Measurements from ENCODE around the gene CARMIL3. TPM values are rescaled to one million over a fixed set of nuclear protein-coding genes. Genes with fewer than 3 reads are reported as not detected.
"Not testable (repeated sequence)": the region's sequence is repeated elsewhere in the genome, so short reads cannot be mapped to it uniquely, and the experiment has no call there.

The CARMIL3 gene
- total RNA-seq, 1 experiment from 2014 or later, result 0.33 TPM

GRCh38 chr14:24100982-24101494 lies 49.2 kb downstream of the CARMIL3 start:
- no peaks in the 10 kb centered on the region for H3K4me1 Mint-ChIP-seq (ENCODE audit: low read depth, unreplicated experiment)
- H3K9me3 Mint-ChIP-seq (ENCODE audit: low read depth, unreplicated experiment), result no peaks in the 10 kb centered on the region
- H3K27ac Mint-ChIP-seq (ENCODE audit: unreplicated experiment), result no peak overlapping the region
- peaks cover 53% of the 10 kb centered on the region for H3K36me3 Mint-ChIP-seq (ENCODE audit: insufficient read depth, unreplicated experiment)
- no peak for DNase-seq
- CTCF ChIA-PET, result no interaction called here
- H3K4me3 Mint-ChIP-seq (ENCODE audit: low read depth, unreplicated experiment), result no peak overlapping the region
- H3K27me3 Mint-ChIP-seq (ENCODE audit: unreplicated experiment), result no peaks in the 10 kb centered on the region
- TF ChIP-seq, protein P1, sequence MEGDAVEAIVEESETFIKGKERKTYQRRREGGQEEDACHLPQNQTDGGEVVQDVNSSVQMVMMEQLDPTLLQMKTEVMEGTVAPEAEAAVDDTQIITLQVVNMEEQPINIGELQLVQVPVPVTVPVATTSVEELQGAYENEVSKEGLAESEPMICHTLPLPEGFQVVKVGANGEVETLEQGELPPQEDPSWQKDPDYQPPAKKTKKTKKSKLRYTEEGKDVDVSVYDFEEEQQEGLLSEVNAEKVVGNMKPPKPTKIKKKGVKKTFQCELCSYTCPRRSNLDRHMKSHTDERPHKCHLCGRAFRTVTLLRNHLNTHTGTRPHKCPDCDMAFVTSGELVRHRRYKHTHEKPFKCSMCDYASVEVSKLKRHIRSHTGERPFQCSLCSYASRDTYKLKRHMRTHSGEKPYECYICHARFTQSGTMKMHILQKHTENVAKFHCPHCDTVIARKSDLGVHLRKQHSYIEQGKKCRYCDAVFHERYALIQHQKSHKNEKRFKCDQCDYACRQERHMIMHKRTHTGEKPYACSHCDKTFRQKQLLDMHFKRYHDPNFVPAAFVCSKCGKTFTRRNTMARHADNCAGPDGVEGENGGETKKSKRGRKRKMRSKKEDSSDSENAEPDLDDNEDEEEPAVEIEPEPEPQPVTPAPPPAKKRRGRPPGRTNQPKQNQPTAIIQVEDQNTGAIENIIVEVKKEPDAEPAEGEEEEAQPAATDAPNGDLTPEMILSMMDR (IDR thresholded peaks at IDR 0.05; ENCODE audit: unreplicated experiment), result no peak
- intact Hi-C loops (cut with micrococcal nuclease; ENCODE audit: unreplicated experiment), result no loop called here
- no TSS peak for BruUV-seq (replicated peaks)

DNA sequence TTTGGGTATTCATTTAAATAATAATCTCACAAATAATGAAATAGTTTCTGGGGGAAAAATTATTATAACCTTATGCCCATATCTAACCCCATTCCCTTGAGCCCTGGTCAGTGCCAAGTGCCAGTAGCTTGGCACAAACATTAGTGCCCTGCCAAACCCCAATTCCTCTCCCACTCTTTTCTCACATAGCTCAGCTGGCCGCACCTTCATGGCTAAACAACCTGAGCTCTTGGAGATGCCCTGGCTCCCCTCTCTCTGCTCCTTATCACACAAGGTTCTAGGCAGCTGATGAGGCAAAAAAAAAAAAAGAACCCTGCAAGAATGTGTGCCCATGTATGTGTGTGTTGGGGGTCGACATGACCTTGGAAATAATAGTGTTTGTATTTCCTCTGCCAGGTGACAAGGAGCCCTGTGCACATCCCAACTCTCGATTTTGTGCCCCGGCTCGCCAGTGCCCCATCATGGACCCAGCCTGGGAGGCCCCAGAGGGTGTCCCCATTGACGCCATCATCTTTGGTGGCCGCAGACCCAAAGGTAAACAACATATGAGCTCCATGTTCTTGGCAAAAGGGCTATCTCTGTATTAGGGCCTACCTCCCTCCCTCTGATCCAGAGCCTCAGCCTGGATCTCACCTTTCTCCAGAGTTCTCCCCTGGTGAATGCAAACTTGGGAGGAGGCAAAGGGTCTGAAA lies 50.7 kb downstream of the CARMIL3 start:
- TF ChIP-seq, protein P1 (IDR thresholded peaks at IDR 0.05; ENCODE audit: unreplicated experiment), result no peak
- intact Hi-C loops (cut with micrococcal nuclease; ENCODE audit: unreplicated experiment), result no loop called here
- H3K4me1 Mint-ChIP-seq (ENCODE audit: low read depth, unreplicated experiment), result no peaks in the 10 kb centered on the region
- BruUV-seq (replicated peaks), result no TSS peak
- H3K27me3 Mint-ChIP-seq (ENCODE audit: unreplicated experiment), result no peaks in the 10 kb centered on the region
- no peak overlapping the region for H3K4me3 Mint-ChIP-seq (ENCODE audit: low read depth, unreplicated experiment)
- H3K9me3 Mint-ChIP-seq (ENCODE audit: low read depth, unreplicated experiment), result no peaks in the 10 kb centered on the region
- peaks cover 52% of the 10 kb centered on the region for H3K36me3 Mint-ChIP-seq (ENCODE audit: insufficient read depth, unreplicated experiment)
- CTCF ChIA-PET, result interaction anchor here (1.7 kb wide), 1 partner anchor 9 kb away, joined by 4 read pairs; the partner anchor contains the start of gene PCK2
- H3K27ac Mint-ChIP-seq (ENCODE audit: unreplicated experiment), result no peak overlapping the region
- DNase-seq, result no peak

- no peak for DNase-seq
- TF ChIP-seq, protein P1 (IDR thresholded peaks at IDR 0.05; ENCODE audit: unreplicated experiment), result no peak
- no peaks in the 10 kb centered on the region for H3K9me3 Mint-ChIP-seq (ENCODE audit: low read depth, unreplicated experiment)
- no peaks in the 10 kb centered on the region for H3K27me3 Mint-ChIP-seq (ENCODE audit: unreplicated experiment)
- no peak overlapping the region for H3K4me3 Mint-ChIP-seq (ENCODE audit: low read depth, unreplicated experiment)
- no TSS peak for BruUV-seq (replicated peaks)
- peaks cover 44% of the 10 kb centered on the region for H3K36me3 Mint-ChIP-seq (ENCODE audit: insufficient read depth, unreplicated experiment)
- CTCF ChIA-PET, result interaction anchor here (0.6 to 1.7 kb wide), 2 partner anchors 10 to 1279 kb away, joined by 4 to 6 read pairs; partner anchors contain the start of gene PCK2
- intact Hi-C loops (cut with micrococcal nuclease; ENCODE audit: unreplicated experiment), result no loop called here
- no peak overlapping the region for H3K27ac Mint-ChIP-seq (ENCODE audit: unreplicated experiment)
- H3K4me1 Mint-ChIP-seq (ENCODE audit: low read depth, unreplicated experiment), result no peaks in the 10 kb centered on the region
Observed at GRCh38 chr14:24103451-24103850, 51.6 kb downstream of the CARMIL3 start.

DNA sequence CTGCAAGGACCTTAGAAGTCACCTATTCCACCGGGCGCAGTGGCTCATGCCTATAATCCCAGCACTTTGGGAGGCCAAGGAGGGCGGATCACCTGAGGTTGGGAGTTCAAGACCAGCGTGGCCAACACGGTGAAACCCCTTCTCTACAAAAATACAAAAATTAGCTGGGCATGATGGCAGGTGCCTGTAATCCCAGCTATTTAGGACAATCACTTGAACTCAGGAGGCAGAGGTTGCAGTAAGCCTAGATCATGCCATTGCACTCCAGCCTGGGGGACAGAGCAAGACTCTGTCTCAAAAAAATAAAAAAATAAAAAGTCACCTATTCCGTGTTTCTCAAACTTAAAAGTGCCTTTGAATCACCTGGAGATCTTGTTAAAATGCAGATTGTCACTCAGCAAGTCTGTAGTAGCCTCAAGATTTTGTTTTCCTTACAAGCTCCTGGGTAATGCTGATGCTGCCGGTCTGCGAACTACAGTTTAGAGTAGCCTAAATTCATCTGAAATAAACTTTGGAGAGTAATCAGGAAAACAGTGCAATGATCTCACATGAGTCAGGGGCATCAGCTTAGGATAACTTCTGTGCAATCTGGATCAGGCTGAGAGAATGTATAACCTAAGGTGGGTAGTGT lies 53.9 kb downstream of the CARMIL3 start:
- BruUV-seq (replicated peaks); H3K27me3 Mint-ChIP-seq (ENCODE audit: unreplicated experiment); H3K27ac Mint-ChIP-seq (ENCODE audit: unreplicated experiment); H3K4me3 Mint-ChIP-seq (ENCODE audit: low read depth, unreplicated experiment); H3K4me1 Mint-ChIP-seq (ENCODE audit: low read depth, unreplicated experiment); DNase-seq; CTCF ChIA-PET; H3K9me3 Mint-ChIP-seq (ENCODE audit: low read depth, unreplicated experiment); intact Hi-C loops (cut with micrococcal nuclease; ENCODE audit: unreplicated experiment): not testable (repeated sequence)
- peaks cover 33% of the 10 kb centered on the region for H3K36me3 Mint-ChIP-seq (ENCODE audit: insufficient read depth, unreplicated experiment)

Data from Calu3 (cell line).